BJ (cell line): ENCODE measurements around the gene TEX28. TPM values are rescaled to one million over a fixed set of nuclear protein-coding genes. Genes with fewer than 3 reads are reported as not detected.
"Not testable (repeated sequence)": the region's sequence is repeated elsewhere in the genome, so short reads cannot be mapped to it uniquely, and the experiment has no call there.

ENCODE experiments used
- CTCF ChIA-PET: fragments of 350-600 bp; formaldehyde crosslinking; extraction: SDS; loops from one replicate; lab custom pipeline; 2021; ENCODE audit warnings: antibody characterized with exemption, inconsistent platforms; lab: Yijun Ruan, JAX
- POLR2A ChIA-PET: fragments of 300-600 bp; sonication (Branson Sonifier 250); formaldehyde crosslinking; extraction: SDS; loops from one replicate; lab custom pipeline; 2021; ENCODE audit warnings: antibody characterized with exemption; lab: Charles Lee
- DNase-seq: peaks from one replicate; pipeline ENCODE4 v3.0.0-alpha.2; 2011; ENCODE audit warnings: low read depth
- H3K27me3 ChIP-seq: 2 replicates; pipeline ENCODE4 v1.6.0; 2011; ENCODE audit warnings: low read length; ENCODE audit not compliant: control insufficient read depth, insufficient read depth
- H3K36me3 ChIP-seq: 2 replicates; pipeline ENCODE4 v1.5.1; 2011; ENCODE audit warnings: low read length; ENCODE audit not compliant: control insufficient read depth, insufficient read depth
- H3K4me3 ChIP-seq: 2 replicates; pipeline ENCODE4 v1.5.1; 2011; ENCODE audit warnings: low read depth, mild to moderate bottlenecking, control low read depth, low read length
- polyA plus RNA-seq: library from polyadenylated mRNA; depleted of rRNA; stranded (reverse); fragments of >200 nt; gene quantifications from 2 replicates; pipeline ENCODE4 v1.2.3, GENCODE V29; 2011; rRNA removed

Gene TEX28
- polyA plus RNA-seq, 1 experiment: not detected

DNA sequence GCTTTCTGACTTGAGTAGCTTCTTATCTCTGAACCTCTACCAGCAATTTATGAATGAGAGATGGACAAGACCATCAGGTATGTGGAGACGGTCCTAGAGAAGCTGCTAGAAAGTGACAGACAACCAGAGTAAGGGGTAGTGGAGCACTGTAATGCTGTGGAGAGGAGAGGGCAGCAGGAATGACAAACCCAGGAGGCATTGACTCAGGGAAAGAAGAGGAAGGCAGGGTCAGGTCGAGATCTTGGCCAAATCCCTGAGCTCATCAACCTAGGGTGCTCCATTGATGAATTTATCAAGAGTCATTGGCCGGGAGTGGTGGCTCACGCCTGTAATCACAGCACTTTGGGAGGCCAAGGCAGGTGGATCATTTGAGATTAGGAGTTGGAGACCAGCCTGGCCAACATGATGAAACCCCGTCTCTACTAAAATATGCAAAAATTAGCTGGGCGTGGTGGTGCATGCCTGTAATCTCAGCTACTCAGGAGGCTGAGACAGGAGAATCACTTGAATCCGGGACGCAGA is 54.9 kb downstream of the TEX28 start:
- CTCF ChIA-PET, POLR2A ChIA-PET: not testable (repeated sequence)

DNA sequence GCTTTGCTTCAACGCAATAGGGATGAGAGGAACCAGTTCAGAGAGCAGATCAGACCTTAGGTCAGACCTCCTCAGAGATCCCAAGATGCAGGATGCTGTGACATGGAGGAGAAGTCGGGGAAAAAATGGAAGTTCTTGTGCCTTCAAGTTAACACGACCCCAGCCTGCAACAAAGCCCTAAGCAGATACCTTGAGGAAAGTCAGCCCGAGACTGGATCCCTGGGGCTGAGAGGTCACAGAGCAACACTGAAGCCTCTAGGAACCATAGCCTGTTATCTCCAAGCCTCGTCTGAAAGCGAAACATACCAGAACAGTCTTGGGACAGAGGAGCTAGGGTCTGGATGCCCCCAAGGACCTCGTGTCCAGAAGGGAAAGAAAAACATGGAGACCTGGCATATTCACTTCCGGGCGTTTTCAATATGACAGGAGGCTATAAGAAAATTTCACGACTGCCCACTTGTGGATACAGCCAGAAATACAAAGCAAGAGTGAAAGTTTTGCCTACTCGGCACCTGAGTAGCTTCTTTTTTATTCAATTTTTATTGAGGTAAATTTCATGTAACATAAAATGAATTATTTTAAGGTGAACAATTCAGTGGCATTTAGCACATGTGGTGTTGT is 55.9 kb downstream of the TEX28 start:
- H3K4me3 ChIP-seq, CTCF ChIA-PET, DNase-seq, H3K36me3 ChIP-seq, POLR2A ChIA-PET, H3K27me3 ChIP-seq: not testable (repeated sequence)

More for the DNA sequence above, 54.9 kb downstream of the TEX28 start:
- not testable (repeated sequence) for H3K27me3 ChIP-seq, DNase-seq, H3K4me3 ChIP-seq, H3K36me3 ChIP-seq

DNA sequence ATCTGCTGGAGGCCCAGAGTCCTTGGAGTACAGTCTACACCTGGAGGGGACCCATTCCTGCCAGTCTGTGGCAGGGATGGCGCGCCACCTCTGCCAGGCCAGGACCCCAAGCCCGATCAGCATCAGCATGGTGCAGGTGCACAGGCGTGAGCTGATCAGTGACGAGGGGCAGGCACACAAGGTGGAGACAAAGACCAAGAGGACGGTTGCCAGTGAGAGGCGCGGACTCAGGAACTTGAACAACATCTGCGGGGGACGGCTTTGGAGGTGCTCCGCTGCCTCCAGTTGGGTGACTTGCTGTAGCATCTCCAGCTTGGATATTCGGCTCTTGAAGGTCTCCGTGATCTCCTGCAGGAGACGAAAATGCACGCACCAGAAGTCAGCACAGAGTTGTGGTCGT is 61.3 kb downstream of the TEX28 start:
- H3K36me3 ChIP-seq, DNase-seq, H3K27me3 ChIP-seq, H3K4me3 ChIP-seq, POLR2A ChIA-PET, CTCF ChIA-PET: not testable (repeated sequence)

DNA sequence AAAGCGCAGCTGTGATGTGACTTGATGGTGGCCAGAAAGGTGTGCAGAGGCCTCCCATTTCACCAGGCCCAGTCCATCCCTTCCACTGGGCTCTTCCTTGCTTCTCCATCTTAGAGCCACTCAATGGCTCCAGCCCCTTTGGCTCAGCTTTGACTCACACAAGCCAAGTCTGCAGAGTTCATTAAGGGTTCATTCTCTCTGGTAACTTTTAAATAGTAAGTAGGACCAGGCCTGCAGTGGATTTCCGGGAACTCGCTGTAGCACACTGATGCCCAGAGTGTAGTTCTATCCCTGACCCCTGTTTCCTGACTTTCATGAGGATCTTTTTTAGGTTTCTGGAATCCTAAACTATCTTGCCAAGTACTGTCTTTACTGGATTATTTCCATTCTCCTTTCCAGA is 63.5 kb downstream of the TEX28 start:
- POLR2A ChIA-PET, H3K36me3 ChIP-seq, H3K27me3 ChIP-seq, CTCF ChIA-PET, H3K4me3 ChIP-seq, DNase-seq: not testable (repeated sequence)

DNA sequence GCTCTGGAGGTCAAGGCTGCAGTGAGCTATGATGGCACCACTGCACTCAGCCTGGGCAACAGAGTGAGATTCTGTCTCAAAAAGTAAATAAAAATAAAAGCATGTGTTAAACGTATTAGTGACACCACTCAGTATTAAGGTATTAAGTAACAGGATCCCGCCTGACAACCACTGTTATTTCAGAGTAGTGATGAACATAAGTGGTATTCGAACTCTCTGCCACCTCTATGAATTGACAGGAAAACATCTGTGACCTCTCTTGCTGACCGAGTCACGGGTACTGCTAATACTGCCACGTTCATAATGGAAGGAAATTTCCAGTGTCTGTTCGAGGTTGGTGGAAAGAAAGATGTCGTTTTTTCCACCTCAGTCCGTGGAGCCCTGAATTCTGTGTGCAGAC is 68.2 kb downstream of the TEX28 start:
- H3K4me3 ChIP-seq, DNase-seq, CTCF ChIA-PET, H3K27me3 ChIP-seq, H3K36me3 ChIP-seq, POLR2A ChIA-PET: not testable (repeated sequence)

DNA sequence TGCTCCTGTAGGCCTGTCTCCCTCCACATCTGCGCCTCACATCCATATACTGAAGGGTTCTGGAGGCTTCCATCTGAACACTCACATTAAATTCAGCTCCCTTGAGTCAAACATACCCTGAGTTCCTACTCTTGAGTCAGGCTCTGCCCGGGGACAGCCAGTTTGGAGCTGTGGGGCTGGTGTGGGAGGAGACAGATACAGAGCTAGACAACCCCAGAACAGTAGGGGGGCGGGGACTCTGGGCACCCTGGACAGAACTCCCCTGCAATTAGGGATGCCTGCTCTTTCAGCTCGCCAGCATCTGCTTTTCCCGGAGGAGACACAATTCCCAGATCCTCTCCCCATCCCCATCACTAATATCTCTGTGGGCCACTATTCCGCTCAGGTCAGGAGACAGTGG is 69.6 kb downstream of the TEX28 start:
- POLR2A ChIA-PET, H3K36me3 ChIP-seq, CTCF ChIA-PET, DNase-seq, H3K27me3 ChIP-seq, H3K4me3 ChIP-seq: not testable (repeated sequence)

Other genes with a start within 250 kb of the TEX28 start
- gene MECP2, start 197.4 kb downstream of the TEX28 start, polyA plus RNA-seq: 10.9 and 11.9 TPM in 2 replicates
- not detected in 2 replicates for gene OPN1LW, start 150.9 kb downstream of the TEX28 start, polyA plus RNA-seq
- gene OPN1MW, start 112.5 kb downstream of the TEX28 start, polyA plus RNA-seq: not detected in 2 replicates
- gene OPN1MW2, start 75.4 kb downstream of the TEX28 start, polyA plus RNA-seq: not detected in 2 replicates
- not detected in 2 replicates for gene OPN1MW3, start 37.5 kb downstream of the TEX28 start, polyA plus RNA-seq
- not detected in 2 replicates for gene TKTL1, start 671 bp upstream of the TEX28 start, polyA plus RNA-seq
- 855 and 1,740 TPM in 2 replicates for gene FLNA, start 79.5 kb upstream of the TEX28 start, polyA plus RNA-seq
- 32.6 and 71.0 TPM in 2 replicates for gene EMD, start 84.2 kb upstream of the TEX28 start, polyA plus RNA-seq
- 5,693 and 7,037 TPM in 2 replicates for gene RPL10, start 103.3 kb upstream of the TEX28 start, polyA plus RNA-seq
- 50.3 and 63.5 TPM in 2 replicates for gene DNASE1L1, start 114.1 kb upstream of the TEX28 start, polyA plus RNA-seq
- gene TAFAZZIN, start 116.4 kb upstream of the TEX28 start, polyA plus RNA-seq: 13.1 and 24.8 TPM in 2 replicates
- 82.8 and 143 TPM in 2 replicates for gene ATP6AP1, start 133.6 kb upstream of the TEX28 start, polyA plus RNA-seq
- 149 and 216 TPM in 2 replicates for gene GDI1, start 142.0 kb upstream of the TEX28 start, polyA plus RNA-seq
- gene FAM50A, start 149.0 kb upstream of the TEX28 start, polyA plus RNA-seq: 74.8 and 75.0 TPM in 2 replicates
- gene PLXNA3, start 163.2 kb upstream of the TEX28 start, polyA plus RNA-seq: 16.8 and 36.0 TPM in 2 replicates
- gene LAGE3, start 184.2 kb upstream of the TEX28 start, polyA plus RNA-seq: 14.4 and 17.8 TPM in 2 replicates
- 22.1 and 33.3 TPM in 2 replicates for gene UBL4A, start 191.5 kb upstream of the TEX28 start, polyA plus RNA-seq
- 26.8 and 45.6 TPM in 2 replicates for gene SLC10A3, start 195.5 kb upstream of the TEX28 start, polyA plus RNA-seq
- 17.3 and 34.8 TPM in 2 replicates for gene FAM3A, start 221.1 kb upstream of the TEX28 start, polyA plus RNA-seq